Body of pancreas (tissue), 4 donors: Measurements from ENCODE around the gene AGAP5. TPM values are rescaled to one million over a fixed set of nuclear protein-coding genes. Genes with fewer than 3 reads are reported as not detected.
"Not testable (repeated sequence)": the region's sequence is repeated elsewhere in the genome, so short reads cannot be mapped to it uniquely, and the experiment has no call there.

Experiments
- ATAC-seq: fragments of 150-250 bp; one replicate; pipeline ENCODE4 v1.9.1; 2016
- DNase-seq, 4 donors: peaks; one replicate each; pipeline ENCODE4 v3.0.0-alpha.2; 2019
- H3K27ac ChIP-seq, 4 donors: fragments of 200-600 bp; sonication (generic); 1 replicate in 3 of 4; 2 replicates in 1 of 4; pipeline versions ENCODE4 v1.5.1 to v1.6.1; 2016 to 2019; ENCODE audit warnings: mild to moderate bottlenecking in 1 of 4, mixed read lengths in 1 of 4, moderate library complexity in 1 of 4
- H3K27me3 ChIP-seq, 2 donors: fragments of 200-600 bp; sonication (generic); one replicate each; pipeline ENCODE4 v1.6.0; 2016; ENCODE audit warnings: mild to moderate bottlenecking in 1 of 2
- H3K36me3 ChIP-seq, 2 donors: fragments of 200-600 bp; sonication (generic); replicated peaks in 1 of 2; 2 replicates each; pipeline ENCODE4 v1.5.1; 2016; ENCODE audit warnings: low read depth in 2 of 2; ENCODE audit not compliant: insufficient read depth in 1 of 2
- H3K4me1 ChIP-seq: fragments of 200-600 bp; sonication (generic); one replicate; pipeline ENCODE4 v1.6.0; 2016
- H3K4me3 ChIP-seq, 2 donors: fragments of 200-600 bp; sonication (generic); 1 replicate in 1 of 2; 2 replicates in 1 of 2; pipeline ENCODE4 v1.5.1; 2016 to 2019
- H3K9me3 ChIP-seq, 3 donors: fragments of 200-600 bp; sonication (generic); 1 replicate in 2 of 3; 2 replicates in 1 of 3; pipeline ENCODE4 v1.5.1; 2016
- POLR2A ChIP-seq, 3 donors: fragments of 450-650 bp; IDR thresholded peaks; one replicate each; pipeline ENCODE4 v1.6.1; 2016; ENCODE audit warnings: antibody characterized with exemption in 3 of 3, mild to moderate bottlenecking in 2 of 3
- WGBS, 2 donors: methylation state at CpG; one replicate each; pipeline ENCODE4 v1.1.5; 2017; 5-methylcytosine and 5-hydroxymethylcytosine counted together
- intact Hi-C: fragments of 100-400 bp; cut with DNase I; formaldehyde crosslinking; loops from one replicate; pipeline ENCODE4 v1.15.1; 2023
- total RNA-seq, 2 donors: library from RNA; depleted of rRNA; stranded (reverse); fragments of >200 nt; gene quantifications; one replicate each; pipeline ENCODE4 v1.1.0, GENCODE V29; 2016
- TF ChIP-seq, protein P1 (sequence below), 7 experiments: fragments of 450-650 bp in 4 of 7; fragments of 200-600 bp in 3 of 7; sonication (generic) in 3 of 7; IDR thresholded peaks; one replicate each; pipeline ENCODE4 v1.5.1; 2016 to 2019; ENCODE audit warnings: antibody characterized with exemption in 7 of 7

AGAP5 gene
- total RNA-seq, 2 donors from 2014 or later, result 13.5 to 25.1 TPM

GRCh38 chr10:73723516-73723915 is 25.6 kb upstream of the AGAP5 start:
- Histone ChIP-seq H3K27me3 (no peaks in the 10 kb centered on the region), H3K4me3 (no peak overlapping the region), H3K9me3 (no peaks in the 10 kb centered on the region), H3K4me1 (no peaks in the 10 kb centered on the region), H3K27ac (no peak overlapping the region), H3K36me3 (peaks cover 5 to 29% of the 10 kb centered on the region in 2 donors)
- DNase-seq (no peak), ATAC-seq (no peak)
- WGBS, 2 donors, result 66 to 82% methylated on average over 4 of the region's 4 CpGs
- intact Hi-C loops, result no loop called here
- TF ChIP-seq POLR2A (IDR thresholded peaks at IDR 0.05), result no peak
- TF ChIP-seq, protein P1, sequence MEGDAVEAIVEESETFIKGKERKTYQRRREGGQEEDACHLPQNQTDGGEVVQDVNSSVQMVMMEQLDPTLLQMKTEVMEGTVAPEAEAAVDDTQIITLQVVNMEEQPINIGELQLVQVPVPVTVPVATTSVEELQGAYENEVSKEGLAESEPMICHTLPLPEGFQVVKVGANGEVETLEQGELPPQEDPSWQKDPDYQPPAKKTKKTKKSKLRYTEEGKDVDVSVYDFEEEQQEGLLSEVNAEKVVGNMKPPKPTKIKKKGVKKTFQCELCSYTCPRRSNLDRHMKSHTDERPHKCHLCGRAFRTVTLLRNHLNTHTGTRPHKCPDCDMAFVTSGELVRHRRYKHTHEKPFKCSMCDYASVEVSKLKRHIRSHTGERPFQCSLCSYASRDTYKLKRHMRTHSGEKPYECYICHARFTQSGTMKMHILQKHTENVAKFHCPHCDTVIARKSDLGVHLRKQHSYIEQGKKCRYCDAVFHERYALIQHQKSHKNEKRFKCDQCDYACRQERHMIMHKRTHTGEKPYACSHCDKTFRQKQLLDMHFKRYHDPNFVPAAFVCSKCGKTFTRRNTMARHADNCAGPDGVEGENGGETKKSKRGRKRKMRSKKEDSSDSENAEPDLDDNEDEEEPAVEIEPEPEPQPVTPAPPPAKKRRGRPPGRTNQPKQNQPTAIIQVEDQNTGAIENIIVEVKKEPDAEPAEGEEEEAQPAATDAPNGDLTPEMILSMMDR (IDR thresholded peaks at IDR 0.05), result no peak

DNA sequence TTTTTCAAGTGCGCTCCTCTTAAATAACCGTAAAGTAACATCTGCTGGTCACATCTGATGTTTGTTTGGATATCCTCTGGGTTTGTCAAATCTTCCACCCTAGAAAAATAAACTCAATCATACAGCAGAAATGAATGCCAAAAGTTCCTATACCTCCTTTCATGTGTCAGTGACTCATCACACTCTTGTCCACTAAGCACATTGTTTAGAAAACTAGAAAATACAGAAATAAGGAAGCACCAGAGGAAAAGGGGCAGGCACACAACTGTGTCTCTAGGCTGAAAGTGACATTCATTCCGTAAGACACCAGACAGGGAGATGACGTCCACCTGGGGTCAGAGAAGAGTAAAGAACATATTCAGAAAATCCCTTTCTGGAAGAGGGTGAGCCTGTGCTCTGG is 22.7 kb upstream of the AGAP5 start:
- intact Hi-C loops, H3K9me3 ChIP-seq, ATAC-seq, H3K27me3 ChIP-seq, H3K4me3 ChIP-seq, H3K4me1 ChIP-seq: not testable (repeated sequence)
- 81 to 88% methylated on average over 4 of the region's 4 CpGs for whole genome bisulfite sequencing, 2 donors
- DNase-seq, result peak in 1 of 4 donors; percentile 34
- Histone ChIP-seq H3K36me3 (peaks cover 5 to 39% of the 10 kb centered on the region in 2 donors), H3K27ac (peak overlapping the region in 1 of 4 donors; percentile 59)
- peak in 1 of 3 donors; percentile 21 for TF ChIP-seq POLR2A (IDR thresholded peaks at IDR 0.05)

DNA sequence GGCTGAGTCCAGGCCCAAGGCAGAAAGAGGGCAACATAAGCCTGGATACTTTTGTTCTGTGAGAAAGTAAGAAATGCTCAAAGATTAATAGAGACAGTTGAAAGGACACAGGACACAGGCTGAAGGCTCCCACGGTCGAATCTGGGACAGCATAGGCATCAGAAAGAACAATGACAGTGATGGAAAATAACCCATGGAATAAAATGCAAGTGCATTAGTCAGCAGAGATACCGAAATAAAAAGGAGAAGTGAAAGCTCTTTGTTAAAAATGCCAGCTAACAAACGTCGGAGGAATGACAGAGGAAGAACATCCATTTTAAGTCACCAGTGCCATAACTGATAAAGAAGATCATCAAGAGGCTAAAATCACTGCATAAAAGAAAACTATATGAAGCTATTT is 19.6 kb upstream of the AGAP5 start:
- H3K4me3 ChIP-seq, result no peak overlapping the region
- H3K36me3 ChIP-seq, result peaks cover 5 to 32% of the 10 kb centered on the region in 2 donors
- H3K4me1 ChIP-seq, result no peaks in the 10 kb centered on the region
- intact Hi-C loops, result no loop called here
- ATAC-seq (no peak), DNase-seq (no peak)
- H3K9me3 ChIP-seq, result no peaks in the 10 kb centered on the region
- no peaks in the 10 kb centered on the region for H3K27me3 ChIP-seq
- 59 to 73% methylated on average over 5 of the region's 5 CpGs for WGBS, 2 donors
- peak overlapping the region in 1 of 4 donors; percentile 54 for H3K27ac ChIP-seq
- TF ChIP-seq POLR2A (IDR thresholded peaks at IDR 0.05), result peak in 1 of 3 donors; percentile 5
- TF ChIP-seq, protein P1 (IDR thresholded peaks at IDR 0.05), result no peak

GRCh38 chr10:73716251-73716650 is 18.3 kb upstream of the AGAP5 start:
- ATAC-seq (no peak), DNase-seq (no peak)
- Histone ChIP-seq H3K4me1 (no peaks in the 10 kb centered on the region), H3K9me3 (no peaks in the 10 kb centered on the region), H3K36me3 (peaks cover 5 to 32% of the 10 kb centered on the region in 2 donors), H3K27ac (no peak overlapping the region), H3K4me3 (no peak overlapping the region), H3K27me3 (no peaks in the 10 kb centered on the region)
- intact Hi-C loops, result no loop called here
- TF ChIP-seq, protein P1 (IDR thresholded peaks at IDR 0.05), result no peak
- TF ChIP-seq POLR2A (IDR thresholded peaks at IDR 0.05), result no peak
- WGBS, 2 donors, result 64 to 69% methylated on average over 1 of the region's 1 CpG

DNA sequence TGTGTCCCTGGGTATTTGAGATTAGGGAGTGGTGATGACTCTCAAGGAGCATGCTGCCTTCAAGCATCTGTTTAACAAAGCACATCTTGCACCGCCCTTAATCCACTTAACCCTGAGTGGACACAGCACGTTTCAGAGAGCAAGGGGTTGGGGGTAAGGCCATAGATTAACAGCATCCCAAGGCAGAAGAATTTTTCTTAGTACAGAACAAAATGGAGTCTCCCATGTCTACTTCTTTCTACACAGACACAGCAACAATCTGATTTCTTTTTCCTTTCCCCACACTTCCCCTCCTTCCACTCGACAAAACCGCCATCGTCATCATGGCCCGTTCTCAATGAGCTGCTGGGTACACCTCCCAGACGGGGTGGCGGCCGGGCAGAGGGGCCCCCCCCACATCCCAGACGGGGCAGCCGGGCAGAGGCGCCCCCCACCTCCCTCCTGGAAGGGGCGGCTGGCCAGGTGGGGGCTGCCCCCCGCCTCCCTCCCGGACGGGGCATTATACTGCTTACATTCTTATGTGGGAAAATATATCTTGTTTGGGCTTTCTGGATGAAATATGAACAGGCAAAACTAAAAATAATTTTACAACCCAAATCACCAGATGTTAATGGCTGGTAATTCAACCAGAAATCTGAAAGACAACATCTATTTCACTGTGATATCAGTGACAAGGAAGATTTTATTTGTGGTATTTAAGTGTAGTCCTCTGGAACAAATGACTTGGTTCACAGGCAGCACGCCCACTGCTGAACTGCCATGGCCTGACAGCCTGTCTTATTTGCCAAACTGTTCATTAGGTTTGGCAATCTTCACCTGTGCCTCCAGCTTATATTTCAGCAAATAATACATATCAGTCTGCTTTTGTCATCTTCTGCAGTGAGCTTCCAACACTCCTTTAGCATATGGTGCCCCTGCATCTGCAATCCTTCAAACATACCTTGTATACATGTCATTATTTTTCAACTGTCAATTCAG is 17.6 kb upstream of the AGAP5 start:
- WGBS, 2 donors, result 87 to 93% methylated on average over 15 to 17 of the region's 17 CpGs
- H3K4me3 ChIP-seq, intact Hi-C loops: not testable (repeated sequence)

DNA sequence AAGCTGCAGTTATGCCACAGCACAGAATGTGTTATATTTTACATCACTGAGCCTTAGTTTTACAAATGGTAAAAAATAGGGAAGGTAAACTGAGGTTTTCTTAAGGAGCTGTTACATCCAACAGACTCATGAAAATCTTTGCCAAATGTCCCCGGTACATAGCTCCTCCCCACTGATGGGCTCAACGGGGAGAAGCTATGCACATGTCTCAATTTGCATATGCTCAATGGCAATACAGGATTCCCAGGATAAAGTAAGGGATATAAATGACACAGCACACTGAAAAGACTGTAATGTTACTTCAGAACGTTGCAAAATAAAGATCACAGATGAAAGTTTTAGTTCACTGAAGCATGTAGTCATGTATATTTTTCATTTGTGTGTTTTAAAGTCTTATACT is 16.6 kb upstream of the AGAP5 start:
- WGBS, 2 donors, result 49 to 61% methylated on average over 3 of the region's 3 CpGs

More for the DNA sequence above, 17.6 kb upstream of the AGAP5 start:
- H3K27me3 ChIP-seq, H3K27ac ChIP-seq, DNase-seq, H3K9me3 ChIP-seq, ATAC-seq, H3K4me1 ChIP-seq: not testable (repeated sequence)
- peaks cover 5 to 27% of the 10 kb centered on the region in 2 donors for H3K36me3 ChIP-seq

DNA sequence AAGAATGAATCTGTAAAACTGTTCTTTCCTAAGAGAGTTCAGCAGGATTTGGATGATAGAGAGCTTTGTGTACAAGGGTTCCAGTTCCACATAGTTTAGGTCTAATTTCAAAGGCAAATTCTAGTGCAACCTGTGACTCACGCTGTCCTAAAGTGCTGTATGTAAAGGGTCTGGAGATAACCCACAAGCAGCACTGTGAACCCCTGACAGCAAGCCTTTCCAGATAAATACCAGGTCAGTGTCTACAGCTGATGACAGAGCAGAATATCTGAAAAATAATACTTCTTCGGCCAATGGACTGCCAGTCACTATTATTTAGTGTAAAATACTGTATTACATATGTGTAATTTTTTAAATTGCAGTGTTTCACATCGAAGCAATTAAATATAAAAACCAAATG is 16.0 kb upstream of the AGAP5 start:
- ATAC-seq, H3K27me3 ChIP-seq, H3K9me3 ChIP-seq, H3K27ac ChIP-seq, DNase-seq, H3K4me1 ChIP-seq, intact Hi-C loops, H3K4me3 ChIP-seq: not testable (repeated sequence)
- 67 to 84% methylated on average over 2 to 3 of the region's 3 CpGs for WGBS, 2 donors
- H3K36me3 ChIP-seq, result peaks cover 0 to 28% of the 10 kb centered on the region in 2 donors

More for the DNA sequence above, 16.6 kb upstream of the AGAP5 start:
- H3K9me3 ChIP-seq, ATAC-seq, intact Hi-C loops, H3K4me3 ChIP-seq, H3K4me1 ChIP-seq, DNase-seq, H3K27ac ChIP-seq, H3K27me3 ChIP-seq: not testable (repeated sequence)
- peaks cover 0 to 28% of the 10 kb centered on the region in 2 donors for H3K36me3 ChIP-seq

DNA sequence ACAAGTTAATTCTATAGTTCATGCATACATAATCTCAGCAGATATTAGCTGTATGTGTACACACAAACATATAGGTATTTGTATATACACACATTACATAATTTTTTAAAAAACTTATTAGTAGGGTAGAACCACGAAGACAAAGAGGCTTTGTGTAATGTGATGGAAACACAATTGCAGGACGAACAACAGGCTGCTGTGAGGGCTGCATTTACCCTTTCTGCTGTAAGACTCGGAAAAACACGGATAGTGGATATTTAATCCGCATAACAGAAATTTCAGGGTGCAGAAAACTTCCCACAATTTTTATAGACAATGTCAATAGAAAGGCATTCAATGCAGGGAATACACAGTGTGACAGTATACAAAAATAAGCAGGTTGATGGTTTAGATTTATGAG is 13.8 kb upstream of the AGAP5 start:
- H3K4me1 ChIP-seq, H3K4me3 ChIP-seq, H3K9me3 ChIP-seq, intact Hi-C loops, H3K27me3 ChIP-seq, H3K27ac ChIP-seq, ATAC-seq, DNase-seq: not testable (repeated sequence)
- 83 to 90% methylated on average over 5 of the region's 5 CpGs for WGBS, 2 donors
- peaks cover 0 to 11% of the 10 kb centered on the region in 2 donors for H3K36me3 ChIP-seq

DNA sequence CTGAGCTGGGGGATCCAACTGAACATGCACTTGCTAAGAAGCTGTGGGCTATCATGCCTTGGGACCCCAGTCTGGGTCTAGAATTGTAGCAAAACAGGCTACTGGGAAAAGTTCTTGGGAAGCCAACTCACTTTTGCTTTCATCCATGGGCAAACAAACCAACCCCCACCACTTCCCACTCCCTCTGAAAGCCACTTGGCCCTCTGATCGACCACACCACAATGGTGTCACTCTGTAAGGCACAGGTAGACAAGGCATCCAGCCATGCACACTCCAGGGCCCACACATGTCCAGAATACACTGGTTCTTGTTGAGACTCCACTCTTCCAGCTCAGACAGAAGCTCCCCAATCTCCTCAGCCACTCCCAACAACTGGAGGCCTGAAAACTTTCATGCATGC is 10.2 kb upstream of the AGAP5 start:
- DNase-seq, H3K36me3 ChIP-seq, H3K4me1 ChIP-seq, H3K27me3 ChIP-seq, intact Hi-C loops, H3K27ac ChIP-seq, H3K4me3 ChIP-seq, H3K9me3 ChIP-seq, ATAC-seq: not testable (repeated sequence)
- WGBS, 2 donors, result 83 to 100% methylated on average over 1 of the region's 1 CpG
